22Rv1 (cell line): ENCODE measurements around the gene NAALADL1.

Experiments
- ZFX ChIP-seq: fragments of 450-650 bp; IDR thresholded peaks from 2 replicates; pipeline ENCODE4 v1.6.1; 2017; ENCODE audit warnings: antibody characterized with exemption, borderline replicate concordance
- TF ChIP-seq, protein P1 (sequence below): fragments of 450-650 bp; IDR thresholded peaks from 2 replicates; pipeline ENCODE4 v1.5.1; 2017; ENCODE audit warnings: mild to moderate bottlenecking

DNA sequence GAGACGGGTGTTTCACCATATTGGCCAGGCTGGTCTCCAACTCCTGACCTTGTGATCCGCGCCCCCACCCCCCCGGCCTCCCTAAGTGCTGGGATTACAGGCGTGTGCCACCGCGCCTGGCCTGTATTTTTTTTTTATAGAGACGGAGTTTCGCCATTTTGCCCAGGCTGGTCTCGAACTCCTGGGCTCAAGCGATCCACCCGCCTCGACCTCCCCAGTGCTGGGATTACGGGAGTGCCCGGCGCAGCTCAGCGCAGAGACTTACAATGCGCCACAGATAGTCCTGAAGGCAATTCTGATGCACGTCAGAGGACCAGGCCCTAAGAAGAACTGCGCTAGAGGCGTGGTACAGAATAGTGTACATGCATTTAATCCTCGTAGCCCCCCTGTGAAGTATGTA, 37.1 kb upstream of the NAALADL1 start:
- TF ChIP-seq, protein P1, sequence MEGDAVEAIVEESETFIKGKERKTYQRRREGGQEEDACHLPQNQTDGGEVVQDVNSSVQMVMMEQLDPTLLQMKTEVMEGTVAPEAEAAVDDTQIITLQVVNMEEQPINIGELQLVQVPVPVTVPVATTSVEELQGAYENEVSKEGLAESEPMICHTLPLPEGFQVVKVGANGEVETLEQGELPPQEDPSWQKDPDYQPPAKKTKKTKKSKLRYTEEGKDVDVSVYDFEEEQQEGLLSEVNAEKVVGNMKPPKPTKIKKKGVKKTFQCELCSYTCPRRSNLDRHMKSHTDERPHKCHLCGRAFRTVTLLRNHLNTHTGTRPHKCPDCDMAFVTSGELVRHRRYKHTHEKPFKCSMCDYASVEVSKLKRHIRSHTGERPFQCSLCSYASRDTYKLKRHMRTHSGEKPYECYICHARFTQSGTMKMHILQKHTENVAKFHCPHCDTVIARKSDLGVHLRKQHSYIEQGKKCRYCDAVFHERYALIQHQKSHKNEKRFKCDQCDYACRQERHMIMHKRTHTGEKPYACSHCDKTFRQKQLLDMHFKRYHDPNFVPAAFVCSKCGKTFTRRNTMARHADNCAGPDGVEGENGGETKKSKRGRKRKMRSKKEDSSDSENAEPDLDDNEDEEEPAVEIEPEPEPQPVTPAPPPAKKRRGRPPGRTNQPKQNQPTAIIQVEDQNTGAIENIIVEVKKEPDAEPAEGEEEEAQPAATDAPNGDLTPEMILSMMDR = no peak
- no peak for TF ChIP-seq ZFX
